Measurements from ENCODE around the gene JAK3. TPM values are rescaled to one million over a fixed set of nuclear protein-coding genes. Genes with fewer than 3 reads are reported as not detected.
A peak's percentile ranks its signal among the peaks of the same experiment; 100 is the strongest.

JAK3 gene
- total RNA-seq, 1 donor from 2014 or later, result 8.0 TPM

GRCh38 chr19:17860331-17860992 lies 12.7 kb upstream of the JAK3 start:
- peak overlapping the region; percentile 93 for H3K4me3 ChIP-seq (ENCODE audit: low read depth, low read length)
- no peak for DNase-seq (ENCODE audit: low read depth)
- no peak for TF ChIP-seq CTCF (conservative IDR thresholded peaks at IDR 0.05; ENCODE audit: low read depth, low read length)

GRCh38 chr19:17859533-17860330 lies 11.9 kb upstream of the JAK3 start, which contains the start of gene RPL18A:
TSS of gene RPL18A (plus strand) at chr19:17859910. CDS start at chr19:17859957, 47 bp downstream.
- TF ChIP-seq CTCF (conservative IDR thresholded peaks at IDR 0.05; ENCODE audit: low read depth, low read length), result peak; percentile 80
- H3K4me3 ChIP-seq (ENCODE audit: low read depth, low read length), result peak within 1 kb of the TSS; percentile 93
- DNase-seq (ENCODE audit: low read depth), result peak; percentile 96

GRCh38 chr19:17855280-17856152 lies 7.7 kb upstream of the JAK3 start:
- DNase-seq (ENCODE audit: low read depth), result no peak
- TF ChIP-seq CTCF (conservative IDR thresholded peaks at IDR 0.05; ENCODE audit: low read depth, low read length), result peak; percentile 94
- no peak overlapping the region for H3K4me3 ChIP-seq (ENCODE audit: low read depth, low read length)

GRCh38 chr19:17854061-17854460 lies 6.3 kb upstream of the JAK3 start:
- H3K4me3 ChIP-seq (ENCODE audit: low read depth, low read length), result no peak overlapping the region
- DNase-seq (ENCODE audit: low read depth), result no peak
- TF ChIP-seq CTCF (conservative IDR thresholded peaks at IDR 0.05; ENCODE audit: low read depth, low read length), result no peak

GRCh38 chr19:17848595-17849292 lies 962 bp upstream of the JAK3 start:
- TF ChIP-seq CTCF (conservative IDR thresholded peaks at IDR 0.05; ENCODE audit: low read depth, low read length), result no peak
- no peak overlapping the region for H3K4me3 ChIP-seq (ENCODE audit: low read depth, low read length)
- no peak for DNase-seq (ENCODE audit: low read depth)

- DNase-seq (ENCODE audit: low read depth), result no peak
- TF ChIP-seq CTCF (conservative IDR thresholded peaks at IDR 0.05; ENCODE audit: low read depth, low read length), result no peak
- H3K4me3 ChIP-seq (ENCODE audit: low read depth, low read length), result no peak overlapping the region
These were observed 1.6 kb downstream of the JAK3 start for GRCh38 chr19:17846146-17846545.
